IPS-11a (cell line): ENCODE measurements around the gene STAT5B.

Experiments used
- H3K4me3 ChIP-seq: one replicate; pipeline ENCODE4 v1.5.1; 2013; ENCODE audit warnings: low read depth, low read length, control low read depth

The STAT5B gene

DNA sequence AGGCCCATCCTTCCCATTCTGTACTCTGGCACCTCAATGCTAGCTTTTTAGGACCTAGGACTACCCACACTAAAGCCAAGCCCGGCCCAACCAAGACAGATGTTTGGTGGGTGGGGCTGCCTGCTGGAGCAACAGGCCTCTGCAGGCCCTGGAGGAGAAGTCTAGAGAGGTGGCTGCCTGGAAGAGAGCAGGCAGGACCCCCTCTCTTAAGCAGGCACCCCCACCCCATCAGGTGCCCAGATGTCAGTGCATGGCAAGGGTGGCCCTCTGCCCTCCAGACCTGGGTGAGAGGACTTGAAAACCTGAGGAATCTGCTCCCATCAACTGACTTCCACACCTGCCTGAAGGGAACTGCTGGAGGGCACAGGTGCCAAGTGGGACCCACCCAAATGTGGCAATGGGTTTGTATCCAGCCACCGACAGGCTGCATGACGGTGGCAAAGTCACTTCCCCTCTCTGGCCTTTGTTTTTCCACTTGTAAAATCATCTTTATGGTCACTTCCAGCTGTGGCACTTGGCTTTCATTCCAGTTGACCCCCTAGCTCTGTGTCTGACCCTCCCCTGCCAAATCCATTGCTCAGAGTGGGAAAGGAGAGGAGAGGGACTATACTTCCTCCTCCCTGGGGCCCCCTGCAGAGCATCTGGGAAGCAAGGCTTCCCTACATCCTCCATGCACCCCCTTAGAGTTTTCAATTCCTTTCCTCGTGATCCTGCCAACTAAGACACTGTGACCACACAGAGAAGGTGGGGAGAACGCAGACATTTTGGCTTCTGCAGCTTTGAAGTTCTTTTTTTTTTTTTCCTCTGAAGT lies 10.4 kb upstream of the STAT5B start:
- H3K4me3 ChIP-seq: no peak overlapping the region

GRCh38 chr17:42285346-42286050 lies 9.3 kb upstream of the STAT5B start:
- H3K4me3 ChIP-seq: no peak overlapping the region

DNA sequence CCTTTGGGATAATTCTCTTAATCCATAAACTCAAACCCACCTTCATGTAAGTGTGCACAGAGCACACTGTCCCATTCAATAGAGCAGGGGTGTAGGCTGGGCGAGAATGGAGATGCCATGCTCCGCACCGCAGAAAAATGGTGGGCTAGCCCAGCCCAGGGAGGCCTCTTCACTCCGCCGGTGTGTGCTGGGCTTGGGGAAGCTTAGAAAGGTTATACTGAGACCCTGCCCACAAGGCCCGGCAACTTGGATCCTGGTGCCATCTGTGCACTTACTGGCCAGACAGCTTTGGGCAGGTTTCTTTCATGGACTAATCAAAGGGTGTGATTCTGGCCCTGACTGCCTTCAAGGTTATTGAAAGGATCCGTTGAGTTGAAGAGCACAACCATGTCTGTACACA lies 8.4 kb upstream of the STAT5B start:
- H3K4me3 ChIP-seq: no peak overlapping the region

DNA sequence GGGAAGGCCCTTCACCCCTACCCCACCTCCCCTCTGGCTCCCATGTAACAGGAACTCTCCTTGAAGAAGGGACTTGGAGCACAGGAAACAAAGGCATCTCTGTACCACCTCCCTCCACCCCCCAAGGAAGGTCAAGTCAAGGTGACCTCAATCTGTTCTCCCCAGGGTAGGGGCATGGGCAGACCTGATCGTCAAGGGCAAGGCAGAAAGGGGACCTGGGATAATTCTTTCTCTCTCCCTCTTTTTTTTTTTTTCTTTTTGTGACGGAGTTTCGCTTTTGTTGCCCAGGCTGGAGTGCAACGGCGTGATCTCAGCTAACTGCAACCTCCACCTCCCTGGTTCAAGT lies 7.8 kb upstream of the STAT5B start:
- H3K4me3 ChIP-seq: no peak overlapping the region

DNA sequence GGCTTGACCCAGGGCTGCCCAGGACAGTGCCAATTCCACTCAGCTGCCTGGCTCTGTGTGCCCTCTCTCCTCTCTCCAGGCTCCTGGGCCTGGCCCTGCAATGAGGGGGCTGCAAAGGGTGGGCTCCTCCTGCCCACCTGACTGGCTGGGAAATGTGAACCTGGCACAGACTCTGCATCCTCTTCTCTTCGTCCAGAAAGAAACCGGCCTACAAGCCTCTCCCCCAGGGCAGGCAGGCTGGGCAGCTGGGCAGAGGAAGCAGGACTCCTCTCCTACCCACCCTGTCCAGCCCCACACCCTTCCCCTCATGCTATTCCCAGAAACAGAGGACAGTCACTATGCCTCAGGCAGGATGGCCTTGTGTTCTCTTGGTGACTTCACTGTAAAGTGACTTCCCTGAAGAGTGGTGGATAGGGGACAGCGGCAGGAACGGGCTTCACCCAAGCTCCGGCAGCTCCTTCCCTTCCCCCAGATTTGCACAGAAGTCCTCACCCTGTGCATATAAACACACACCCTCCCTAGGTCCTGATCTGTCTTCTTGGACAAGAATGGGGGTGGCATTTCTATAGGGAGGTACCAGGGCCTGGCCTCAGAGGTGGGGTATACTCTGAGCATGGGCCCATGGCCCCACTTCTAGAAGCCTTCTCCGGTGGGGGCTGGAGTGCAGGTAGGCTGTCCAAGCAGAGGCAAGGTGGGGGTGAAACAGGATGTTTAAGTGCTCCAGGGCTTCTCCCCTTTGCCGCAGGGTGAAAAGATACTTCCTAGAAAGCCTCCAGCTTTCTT lies 7.2 kb upstream of the STAT5B start:
- no peak overlapping the region for H3K4me3 ChIP-seq

DNA sequence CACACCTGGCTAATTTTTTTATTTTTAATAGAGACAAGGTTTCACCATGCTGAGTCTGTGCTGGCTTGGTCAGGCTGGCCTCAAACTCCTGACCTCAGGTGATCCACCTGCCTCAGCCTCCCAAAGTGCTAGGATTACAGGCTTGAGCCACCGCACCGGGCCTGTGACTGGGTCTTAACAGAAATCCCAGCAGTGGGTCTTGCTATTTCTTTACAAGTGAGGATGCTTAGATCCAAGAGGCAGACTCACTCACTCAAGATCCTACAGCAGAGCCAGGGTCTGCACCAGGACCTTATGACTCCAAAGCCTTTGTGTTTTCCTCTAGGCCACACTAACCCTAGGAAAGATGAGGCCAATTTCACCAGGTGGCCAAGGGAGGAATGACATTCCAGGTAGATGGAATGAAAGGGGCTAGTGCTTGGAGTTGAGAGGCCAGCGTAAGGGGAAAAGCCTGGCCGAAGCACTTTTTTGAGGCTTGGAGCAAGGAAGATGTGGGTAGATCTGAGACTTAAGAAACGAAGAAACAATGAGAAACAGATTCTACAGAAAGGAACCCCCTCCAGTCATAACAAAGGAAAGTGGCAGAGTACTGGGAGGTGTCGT lies 6.4 kb upstream of the STAT5B start:
- H3K4me3 ChIP-seq: no peak overlapping the region

DNA sequence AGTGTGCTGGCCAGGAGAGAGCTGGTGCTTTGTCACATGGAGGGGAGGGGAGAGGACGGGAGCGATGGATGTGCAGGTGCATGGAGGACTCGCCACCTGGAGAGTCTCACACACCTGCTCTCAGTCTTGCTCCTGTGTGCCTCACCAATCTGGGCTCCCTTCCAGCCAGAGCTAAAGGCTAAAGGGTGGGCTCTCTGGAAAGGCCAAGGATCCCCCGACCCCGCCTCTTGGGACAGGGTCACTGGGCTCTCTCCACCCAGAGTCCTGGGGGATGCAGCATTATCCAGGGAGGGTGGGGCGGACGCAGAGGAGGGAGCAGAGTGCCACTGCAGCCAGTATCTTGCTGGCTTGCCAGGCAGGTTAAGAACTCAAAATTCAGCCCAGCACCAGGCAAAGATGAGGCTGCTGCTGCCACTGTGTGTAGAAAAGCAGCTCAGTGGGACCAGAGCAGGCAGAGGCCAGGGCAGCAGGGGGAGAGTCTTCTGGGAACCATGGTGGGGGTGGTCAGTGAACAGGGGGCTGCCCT lies 5.4 kb upstream of the STAT5B start:
- H3K4me3 ChIP-seq: no peak overlapping the region

GRCh38 chr17:42279776-42280630 lies 3.8 kb upstream of the STAT5B start:
- no peak overlapping the region for H3K4me3 ChIP-seq

GRCh38 chr17:42277342-42277712 lies 1.1 kb upstream of the STAT5B start:
- no peak overlapping the region for H3K4me3 ChIP-seq

- peak overlapping the region; percentile 79 for H3K4me3 ChIP-seq
These were observed 584 bp upstream of the STAT5B start for GRCh38 chr17:42276609-42277341.

- H3K4me3 ChIP-seq: peak overlapping the region; percentile 79
These were observed 448 bp downstream of the STAT5B start for GRCh38 chr17:42275527-42276358.

DNA sequence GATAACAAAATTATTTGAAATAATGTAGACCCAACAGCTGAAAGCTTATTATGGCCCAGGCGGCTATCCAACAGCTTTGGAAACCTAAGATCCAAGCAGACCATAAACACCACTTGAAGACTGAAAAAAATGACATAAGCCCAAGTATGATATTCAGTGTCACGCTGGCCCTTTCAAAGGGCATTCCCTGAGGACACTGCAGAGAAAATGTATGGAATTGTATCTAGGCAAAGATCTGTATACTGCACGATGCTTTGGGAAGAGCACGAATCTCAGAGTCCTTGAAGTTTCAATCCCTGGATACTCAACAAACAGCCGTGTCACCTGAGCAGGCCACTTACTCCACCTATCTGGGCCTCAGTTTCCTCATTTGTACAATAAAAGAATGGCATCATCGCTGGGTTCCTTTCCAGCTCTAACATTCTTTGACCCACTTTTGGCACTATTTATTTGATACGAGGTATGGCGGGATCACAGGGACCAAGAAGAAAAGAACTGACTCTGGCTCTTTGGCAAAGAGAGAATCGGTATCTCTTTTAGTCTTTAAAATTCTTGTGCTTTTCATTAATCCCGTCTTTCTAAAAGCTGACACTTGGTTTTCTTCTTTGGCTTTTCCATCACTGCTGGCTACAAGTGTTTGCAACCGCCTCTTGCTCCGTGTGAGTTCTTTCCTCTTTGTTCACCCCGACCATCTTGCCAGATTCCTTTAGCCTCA lies 1.2 kb downstream of the STAT5B start:
- peak overlapping the region; percentile 79 for H3K4me3 ChIP-seq

DNA sequence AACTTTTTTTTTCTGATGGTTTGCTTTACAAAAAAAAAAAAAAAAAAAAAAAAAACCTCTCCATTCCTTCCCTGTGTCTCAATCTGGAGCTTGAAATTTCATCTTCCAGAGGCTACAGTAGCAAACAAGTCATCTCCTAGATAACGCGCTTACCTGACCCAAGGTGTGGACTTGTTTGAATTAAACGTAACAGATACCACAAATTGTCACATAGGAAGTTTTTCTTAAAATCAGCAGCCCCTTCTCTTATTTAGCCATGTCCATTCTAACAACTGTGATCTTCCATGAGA lies 2.0 kb downstream of the STAT5B start:
- H3K4me3 ChIP-seq: no peak overlapping the region

DNA sequence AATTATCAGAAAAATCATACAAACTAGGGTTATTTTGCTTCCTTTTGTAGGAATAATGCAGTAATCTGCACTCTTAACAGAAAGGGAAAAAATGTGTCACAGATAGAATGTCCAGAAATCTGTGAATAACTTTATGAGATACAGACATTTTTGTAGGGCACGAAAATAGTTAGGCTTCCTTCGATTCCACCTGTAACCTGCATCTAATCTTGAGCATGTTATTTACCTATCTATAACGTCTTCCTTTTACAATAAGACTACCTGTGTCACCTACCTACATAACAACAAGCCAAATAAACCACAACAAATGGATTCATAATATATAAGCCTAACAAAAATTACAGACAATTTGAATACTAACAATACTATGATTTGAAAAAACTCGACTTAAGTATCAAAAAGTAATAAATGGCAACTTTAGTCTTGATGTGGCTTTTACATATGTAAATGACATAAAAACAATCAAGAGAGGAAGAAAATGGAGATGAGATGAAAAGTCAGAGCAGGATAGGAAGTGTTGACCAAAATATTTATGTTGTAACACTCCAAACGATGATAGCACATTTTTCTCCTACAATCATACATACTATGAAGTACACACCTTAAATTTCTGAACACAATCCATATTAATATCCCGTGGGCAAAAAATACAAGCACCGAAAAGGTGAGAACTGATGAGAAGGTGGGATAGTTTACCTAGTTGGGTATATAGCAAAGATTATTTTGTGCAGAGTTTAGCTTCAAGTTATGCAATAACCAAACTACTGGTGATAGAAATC lies 2.5 kb downstream of the STAT5B start:
- H3K4me3 ChIP-seq: no peak overlapping the region

DNA sequence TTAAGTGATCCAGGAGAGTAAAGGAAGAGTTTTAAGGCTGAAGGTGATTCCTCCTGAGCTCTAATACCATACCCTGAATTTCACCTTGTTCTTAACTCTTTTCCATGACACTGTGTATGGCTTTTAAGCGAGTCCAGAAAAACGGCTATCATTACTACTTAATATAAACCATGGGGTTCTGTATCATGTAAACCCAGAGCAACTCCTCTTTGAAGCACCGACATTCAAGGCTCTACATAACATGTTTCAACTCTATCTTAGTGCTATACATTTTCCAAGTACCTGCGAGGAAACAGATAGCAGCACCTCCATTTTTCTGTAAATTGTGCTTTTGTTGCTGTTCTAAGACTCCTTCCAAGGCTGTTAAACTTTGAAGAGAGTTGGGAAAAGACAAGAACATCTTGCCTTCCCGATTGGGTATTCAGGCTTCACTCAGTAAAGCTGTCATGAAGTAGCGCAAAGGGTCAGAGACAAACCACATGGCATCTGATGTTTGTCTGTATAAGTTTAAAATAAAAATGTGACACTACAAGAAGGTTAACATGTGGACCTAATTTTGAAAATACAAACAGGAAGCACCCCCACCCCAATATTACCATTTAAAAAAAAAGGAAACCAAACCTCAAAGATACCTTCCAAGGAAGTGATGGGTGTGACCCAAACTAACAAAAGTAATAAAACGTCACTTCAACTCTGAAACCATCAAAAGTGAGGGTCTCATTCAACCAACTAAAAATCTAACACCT lies 3.9 kb downstream of the STAT5B start:
- H3K4me3 ChIP-seq: no peak overlapping the region

- no peak overlapping the region for H3K4me3 ChIP-seq
These were observed 4.5 kb downstream of the STAT5B start for GRCh38 chr17:42271779-42272035.
